Endothelial cell of umbilical vein (primary cell): Measurements from ENCODE around the gene RSRC1.

Experiments
- JUN ChIP-seq: IDR thresholded peaks from 2 replicates; pipeline ENCODE4 v1.6.1; 2011; ENCODE audit warnings: borderline replicate concordance, low read depth; ENCODE audit not compliant: insufficient read length, insufficient read depth
- POLR2A ChIP-seq: IDR thresholded peaks from 2 replicates; pipeline ENCODE4 v1.6.1; 2012; ENCODE audit warnings: low read depth, mild to moderate bottlenecking, control low read depth, low read length
- TF ChIP-seq, protein P1 (sequence below), 2 donors: IDR thresholded peaks; 1 replicate in 1 of 2; 2 replicates in 1 of 2; pipeline ENCODE4 v1.5.1; 2011; ENCODE audit warnings: low read length in 2 of 2, mild to moderate bottlenecking in 2 of 2, moderate library complexity in 2 of 2, control low read depth in 1 of 2, inconsistent platforms in 1 of 2, low read depth in 1 of 2; ENCODE audit not compliant: insufficient read depth in 1 of 2; ENCODE audit errors: extremely low read depth in 1 of 2
- TF ChIP-seq, protein P2 (sequence below): IDR thresholded peaks from 2 replicates; pipeline ENCODE4 v1.6.1; 2011; ENCODE audit not compliant: insufficient read depth, insufficient read length

GRCh38 chr3:158278187-158278586 is 168.3 kb downstream of the RSRC1 start:
- TF ChIP-seq, protein P1, sequence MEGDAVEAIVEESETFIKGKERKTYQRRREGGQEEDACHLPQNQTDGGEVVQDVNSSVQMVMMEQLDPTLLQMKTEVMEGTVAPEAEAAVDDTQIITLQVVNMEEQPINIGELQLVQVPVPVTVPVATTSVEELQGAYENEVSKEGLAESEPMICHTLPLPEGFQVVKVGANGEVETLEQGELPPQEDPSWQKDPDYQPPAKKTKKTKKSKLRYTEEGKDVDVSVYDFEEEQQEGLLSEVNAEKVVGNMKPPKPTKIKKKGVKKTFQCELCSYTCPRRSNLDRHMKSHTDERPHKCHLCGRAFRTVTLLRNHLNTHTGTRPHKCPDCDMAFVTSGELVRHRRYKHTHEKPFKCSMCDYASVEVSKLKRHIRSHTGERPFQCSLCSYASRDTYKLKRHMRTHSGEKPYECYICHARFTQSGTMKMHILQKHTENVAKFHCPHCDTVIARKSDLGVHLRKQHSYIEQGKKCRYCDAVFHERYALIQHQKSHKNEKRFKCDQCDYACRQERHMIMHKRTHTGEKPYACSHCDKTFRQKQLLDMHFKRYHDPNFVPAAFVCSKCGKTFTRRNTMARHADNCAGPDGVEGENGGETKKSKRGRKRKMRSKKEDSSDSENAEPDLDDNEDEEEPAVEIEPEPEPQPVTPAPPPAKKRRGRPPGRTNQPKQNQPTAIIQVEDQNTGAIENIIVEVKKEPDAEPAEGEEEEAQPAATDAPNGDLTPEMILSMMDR (IDR thresholded peaks at IDR 0.05; ENCODE audit: extremely low read depth in 1 of 2, insufficient read depth in 1 of 2, low read depth in 1 of 2, low read length in 2 of 2), result no peak
- no peak for TF ChIP-seq POLR2A
- no peak for TF ChIP-seq JUN
- TF ChIP-seq, protein P2, sequence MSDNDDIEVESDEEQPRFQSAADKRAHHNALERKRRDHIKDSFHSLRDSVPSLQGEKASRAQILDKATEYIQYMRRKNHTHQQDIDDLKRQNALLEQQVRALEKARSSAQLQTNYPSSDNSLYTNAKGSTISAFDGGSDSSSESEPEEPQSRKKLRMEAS, result no peak
